ENCODE data around the gene PPP1R12A.

The PPP1R12A gene

GRCh38 chr12:79935624-79936345 lies 888 bp upstream of the PPP1R12A start:
- peak in 1 of 2 experiments; percentile 70 for DNase-seq

- peak; percentile 32 to 34 for DNase-seq
Measured at GRCh38 chr12:79934281-79935020, 446 bp downstream of the PPP1R12A start.

- no peak for DNase-seq
Measured at GRCh38 chr12:79933532-79934264, 1.2 kb downstream of the PPP1R12A start.

- DNase-seq, result no peak
Measured at GRCh38 chr12:79933043-79933442, 1.9 kb downstream of the PPP1R12A start.

GRCh38 chr12:79932357-79932756 lies 2.5 kb downstream of the PPP1R12A start:
- no peak for DNase-seq

- DNase-seq, result no peak
Measured at GRCh38 chr12:79929065-79929464, 5.8 kb downstream of the PPP1R12A start.

GRCh38 chr12:79927772-79928474 lies 7.0 kb downstream of the PPP1R12A start:
- no peak for DNase-seq

- no peak for DNase-seq
Measured at GRCh38 chr12:79926951-79927350, 7.9 kb downstream of the PPP1R12A start.

GRCh38 chr12:79925492-79925891 lies 9.4 kb downstream of the PPP1R12A start:
- DNase-seq, result no peak

GRCh38 chr12:79921786-79922185 lies 13.1 kb downstream of the PPP1R12A start:
- DNase-seq, result no peak

GRCh38 chr12:79920421-79921238 lies 14.3 kb downstream of the PPP1R12A start:
- no peak for DNase-seq

GRCh38 chr12:79919762-79920161 lies 15.1 kb downstream of the PPP1R12A start:
- no peak for DNase-seq

GRCh38 chr12:79916826-79917225 lies 18.1 kb downstream of the PPP1R12A start:
- DNase-seq, result no peak

- peak in 1 of 2 experiments; percentile 31 for DNase-seq
Measured at GRCh38 chr12:79911889-79912656, 22.8 kb downstream of the PPP1R12A start.

- DNase-seq, result no peak
Measured at GRCh38 chr12:79908366-79908765, 26.5 kb downstream of the PPP1R12A start.

- DNase-seq, result no peak
Measured at GRCh38 chr12:79901506-79901905, 33.4 kb downstream of the PPP1R12A start.

- DNase-seq, result no peak
Measured at GRCh38 chr12:79900951-79901350, 33.9 kb downstream of the PPP1R12A start.

GRCh38 chr12:79900199-79900598 lies 34.7 kb downstream of the PPP1R12A start:
- no peak for DNase-seq

GRCh38 chr12:79897617-79898016 lies 37.3 kb downstream of the PPP1R12A start:
- peak; percentile 93 to 98 for DNase-seq

- no peak for DNase-seq
Measured at GRCh38 chr12:79895804-79896203, 39.1 kb downstream of the PPP1R12A start.

GRCh38 chr12:79895071-79895470 lies 39.8 kb downstream of the PPP1R12A start:
- no peak for DNase-seq

All from SW 1271 (cell line).